Transverse colon (tissue), 4 donors: ENCODE results near the gene SLC25A25. TPM values are rescaled to one million over a fixed set of nuclear protein-coding genes. Genes with fewer than 3 reads are reported as not detected.

Source experiments
- DNase-seq: peaks from one replicate; pipeline ENCODE4 v3.0.0-alpha.2; 2019
- H3K27ac ChIP-seq, 4 donors: fragments of 200-600 bp; sonication (generic); 2 replicates each; pipeline ENCODE4 v1.5.1; 2016 to 2018; ENCODE audit warnings: inconsistent platforms in 4 of 4
- H3K27me3 ChIP-seq: fragments of 200-600 bp; sonication (generic); 2 replicates; pipeline ENCODE4 v1.5.1; 2017; ENCODE audit warnings: inconsistent platforms
- H3K36me3 ChIP-seq, 4 donors: fragments of 200-600 bp; sonication (generic); 2 replicates each; pipeline ENCODE4 v1.5.1; 2017 to 2019; ENCODE audit warnings: inconsistent platforms in 4 of 4
- H3K4me1 ChIP-seq, 4 donors: fragments of 200-600 bp; sonication (generic); 2 replicates each; pipeline ENCODE4 v1.5.1; 2017 to 2020; ENCODE audit warnings: inconsistent platforms in 4 of 4
- H3K4me3 ChIP-seq, 4 donors: fragments of 200-600 bp; sonication (generic); 1 replicate in 1 of 4; 2 replicates in 3 of 4; pipeline versions ENCODE4 v1.5.1 to v1.6.1; 2017 to 2019; ENCODE audit warnings: inconsistent platforms in 4 of 4
- H3K9me3 ChIP-seq, 2 donors: fragments of 200-600 bp; sonication (generic); 2 replicates each; pipeline ENCODE4 v1.5.1; 2017 to 2019; ENCODE audit warnings: inconsistent platforms in 2 of 2
- EP300 ChIP-seq: sonication (generic); formaldehyde crosslinking; IDR thresholded peaks from one replicate; pipeline ENCODE4 v1.6.1; 2017; ENCODE audit warnings: antibody characterized with exemption, low read depth
- POLR2A ChIP-seq: fragments of 450-650 bp; IDR thresholded peaks from one replicate; pipeline ENCODE4 v1.6.1; 2016; ENCODE audit warnings: antibody characterized with exemption, mild to moderate bottlenecking, moderate library complexity
- POLR2AphosphoS5 ChIP-seq, 3 donors: sonication (generic); formaldehyde crosslinking; IDR thresholded peaks; one replicate each; pipeline ENCODE4 v1.6.1; 2016; ENCODE audit warnings: antibody characterized with exemption in 3 of 3
- WGBS, 2 donors: methylation state at CpG; one replicate each; pipeline ENCODE4 v1.1.5; 2018; ENCODE audit warnings: low coverage in 1 of 2; 5-methylcytosine and 5-hydroxymethylcytosine counted together
- in situ Hi-C, 4 donors: fragments of 200-750 bp; cut with MboI; loops; one replicate each; pipeline versions ENCODE4 v1.15.0 to v1.15.1; 2017; ENCODE audit warnings: low sequenced_read_pairs in 3 of 4, low pct_ligation_motif_present in 1 of 4, low pct_unique_long_range_greater_than_20kb in 1 of 4
- intact Hi-C: fragments of 100-400 bp; cut with DNase I; formaldehyde crosslinking; loops from one replicate; pipeline ENCODE4 v1.15.1; 2023; ENCODE audit warnings: low total_unique reads
- total RNA-seq, 4 donors: library from RNA; depleted of rRNA; stranded (reverse); fragments of >200 nt; gene quantifications; one replicate each; pipeline ENCODE4 v1.1.0, GENCODE V29; 2016
- TF ChIP-seq, protein P1 (sequence below), 5 experiments: fragments of 200-600 bp in 3 of 5; fragments of 450-650 bp in 2 of 5; sonication (generic) in 3 of 5; IDR thresholded peaks; 1 replicate in 2 of 5; 2 replicates in 3 of 5; pipeline ENCODE4 v1.5.1; 2016 to 2017; ENCODE audit warnings: antibody characterized with exemption in 5 of 5, inconsistent platforms in 3 of 5, mild to moderate bottlenecking in 2 of 5, moderate library complexity in 1 of 5

The SLC25A25 gene
- total RNA-seq, 4 donors from 2014 or later, result 25.5 to 35.5 (median 32.5) TPM

DNA sequence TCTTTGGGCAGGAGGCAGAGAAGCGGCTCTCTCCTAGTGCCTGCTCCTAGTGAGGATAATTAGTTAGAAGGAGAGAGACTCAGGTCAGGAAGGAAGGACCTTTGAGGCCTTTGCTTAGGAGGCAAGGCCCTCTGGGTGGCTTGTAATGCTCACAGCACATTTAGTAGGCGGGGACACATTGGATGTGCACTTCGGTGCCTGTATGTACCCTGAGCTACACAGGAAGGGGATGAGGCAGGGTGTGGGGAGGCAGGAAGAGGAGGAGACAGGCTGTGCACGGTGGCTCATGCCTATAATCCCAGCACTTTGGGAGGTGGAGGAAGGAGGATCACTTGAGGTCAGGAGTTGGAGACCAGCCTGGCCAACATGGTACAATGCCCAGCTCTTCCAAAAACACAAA lies 74.0 kb downstream of the SLC25A25 start:
- Histone ChIP-seq H3K4me3 (no peak overlapping the region), H3K4me1 (peaks cover 0 to 10% (median 4%) of the 10 kb centered on the region in 4 donors), H3K9me3 (no peaks in the 10 kb centered on the region), H3K27ac (no peak overlapping the region), H3K36me3 (no peaks in the 10 kb centered on the region), H3K27me3 (no peaks in the 10 kb centered on the region)
- in situ Hi-C loops (loop anchor here in 1 of 4 donors (25.0 kb wide), 1 partner anchor 105 kb away; no protein-coding TSS in a partner anchor), intact Hi-C loops (no loop called here)
- WGBS, 2 donors, result 0 to 64% methylated on average over 1 to 4 of the region's 4 CpGs
- no peak for DNase-seq
- TF ChIP-seq EP300 (no peak), POLR2AphosphoS5 (IDR thresholded peaks at IDR 0.05) (no peak), POLR2A (no peak)
- TF ChIP-seq, protein P1, sequence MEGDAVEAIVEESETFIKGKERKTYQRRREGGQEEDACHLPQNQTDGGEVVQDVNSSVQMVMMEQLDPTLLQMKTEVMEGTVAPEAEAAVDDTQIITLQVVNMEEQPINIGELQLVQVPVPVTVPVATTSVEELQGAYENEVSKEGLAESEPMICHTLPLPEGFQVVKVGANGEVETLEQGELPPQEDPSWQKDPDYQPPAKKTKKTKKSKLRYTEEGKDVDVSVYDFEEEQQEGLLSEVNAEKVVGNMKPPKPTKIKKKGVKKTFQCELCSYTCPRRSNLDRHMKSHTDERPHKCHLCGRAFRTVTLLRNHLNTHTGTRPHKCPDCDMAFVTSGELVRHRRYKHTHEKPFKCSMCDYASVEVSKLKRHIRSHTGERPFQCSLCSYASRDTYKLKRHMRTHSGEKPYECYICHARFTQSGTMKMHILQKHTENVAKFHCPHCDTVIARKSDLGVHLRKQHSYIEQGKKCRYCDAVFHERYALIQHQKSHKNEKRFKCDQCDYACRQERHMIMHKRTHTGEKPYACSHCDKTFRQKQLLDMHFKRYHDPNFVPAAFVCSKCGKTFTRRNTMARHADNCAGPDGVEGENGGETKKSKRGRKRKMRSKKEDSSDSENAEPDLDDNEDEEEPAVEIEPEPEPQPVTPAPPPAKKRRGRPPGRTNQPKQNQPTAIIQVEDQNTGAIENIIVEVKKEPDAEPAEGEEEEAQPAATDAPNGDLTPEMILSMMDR (IDR thresholded peaks at IDR 0.05), result no peak

DNA sequence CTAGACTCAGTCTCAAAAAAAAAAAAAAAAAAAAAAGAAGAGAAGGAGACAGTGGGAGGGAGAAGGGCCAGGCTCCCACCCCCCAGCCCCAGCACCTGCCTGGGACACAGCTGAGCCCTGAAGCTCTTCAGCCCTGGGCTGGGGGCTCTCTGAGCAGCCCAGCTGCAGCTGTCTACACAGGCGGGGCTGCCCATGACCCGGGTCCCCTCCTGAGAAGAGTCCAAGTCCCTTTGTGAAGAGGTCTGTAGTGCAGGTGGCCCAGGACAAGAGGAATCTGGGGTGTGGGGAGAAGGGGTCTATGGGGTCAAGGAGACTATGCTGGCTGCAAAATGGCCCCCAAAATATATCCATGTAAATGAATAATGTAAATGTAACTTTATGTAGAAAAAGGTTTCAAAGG lies 74.6 kb downstream of the SLC25A25 start:
- intact Hi-C loops (no loop called here), in situ Hi-C loops (loop anchor here in 1 of 4 donors (25.0 kb wide), 1 partner anchor 105 kb away; no protein-coding TSS in a partner anchor)
- no peak for DNase-seq
- Histone ChIP-seq H3K4me3 (no peak overlapping the region), H3K9me3 (no peaks in the 10 kb centered on the region), H3K4me1 (peaks cover 0 to 10% (median 4%) of the 10 kb centered on the region in 4 donors), H3K27ac (no peak overlapping the region), H3K27me3 (no peaks in the 10 kb centered on the region), H3K36me3 (no peaks in the 10 kb centered on the region)
- 92% methylated on average over 2 of the region's 2 CpGs; no CpG with 5 or more reads in 1 of the 2 donors for WGBS, 2 donors
- TF ChIP-seq EP300, result no peak
- TF ChIP-seq, protein P1 (IDR thresholded peaks at IDR 0.05), result no peak
- TF ChIP-seq POLR2A, result no peak
- TF ChIP-seq POLR2AphosphoS5 (IDR thresholded peaks at IDR 0.05), result no peak

DNA sequence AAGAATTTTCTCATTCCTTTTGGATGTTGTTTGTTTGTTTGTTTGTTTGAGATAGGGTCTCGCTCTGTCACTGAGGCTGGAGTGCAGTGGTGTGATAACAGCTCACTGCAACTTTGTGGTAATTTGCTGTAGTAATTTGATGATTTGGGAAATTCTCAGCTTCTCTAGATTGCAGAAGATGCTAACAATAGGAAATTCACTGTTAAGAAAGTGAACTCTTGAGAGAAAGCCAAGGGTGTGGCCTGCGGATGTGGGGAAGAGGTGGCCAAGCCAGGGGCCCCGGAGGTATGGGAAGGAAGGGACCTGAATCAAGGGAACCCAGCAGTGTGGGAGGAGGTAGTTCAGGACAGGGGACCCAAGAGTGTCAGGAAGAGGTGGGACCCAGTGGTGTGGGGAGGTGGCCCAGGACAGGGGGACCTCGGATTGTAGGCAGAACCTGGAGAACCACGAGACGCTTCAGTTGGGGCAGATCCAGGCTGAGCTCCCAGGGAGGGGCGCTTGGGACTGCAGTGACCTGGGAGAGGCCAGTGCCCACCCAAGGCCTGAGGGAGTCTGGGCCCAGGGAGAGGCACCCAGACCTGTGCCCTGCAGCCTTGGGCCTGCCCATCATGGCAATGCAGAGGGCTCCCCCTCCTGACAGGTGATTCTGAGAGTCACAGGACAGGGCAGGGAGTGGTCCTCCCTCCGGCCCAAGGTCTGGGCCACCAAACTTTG lies 75.7 kb downstream of the SLC25A25 start:
- Histone ChIP-seq H3K27ac (no peak overlapping the region), H3K36me3 (no peaks in the 10 kb centered on the region), H3K9me3 (no peaks in the 10 kb centered on the region), H3K27me3 (no peaks in the 10 kb centered on the region), H3K4me1 (peaks cover 3 to 15% (median 10%) of the 10 kb centered on the region in 4 donors), H3K4me3 (no peak overlapping the region)
- intact Hi-C loops, result no loop called here
- WGBS, 2 donors, result 28 to 63% methylated on average over 3 to 8 of the region's 8 CpGs
- in situ Hi-C loops, result loop anchor here in 1 of 4 donors (25.0 kb wide), 1 partner anchor 106 kb away; no protein-coding TSS in a partner anchor
- peak; percentile 46 for DNase-seq
- TF ChIP-seq POLR2A (no peak), EP300 (no peak), POLR2AphosphoS5 (IDR thresholded peaks at IDR 0.05) (no peak)
- TF ChIP-seq, protein P1 (IDR thresholded peaks at IDR 0.05), result no peak

DNA sequence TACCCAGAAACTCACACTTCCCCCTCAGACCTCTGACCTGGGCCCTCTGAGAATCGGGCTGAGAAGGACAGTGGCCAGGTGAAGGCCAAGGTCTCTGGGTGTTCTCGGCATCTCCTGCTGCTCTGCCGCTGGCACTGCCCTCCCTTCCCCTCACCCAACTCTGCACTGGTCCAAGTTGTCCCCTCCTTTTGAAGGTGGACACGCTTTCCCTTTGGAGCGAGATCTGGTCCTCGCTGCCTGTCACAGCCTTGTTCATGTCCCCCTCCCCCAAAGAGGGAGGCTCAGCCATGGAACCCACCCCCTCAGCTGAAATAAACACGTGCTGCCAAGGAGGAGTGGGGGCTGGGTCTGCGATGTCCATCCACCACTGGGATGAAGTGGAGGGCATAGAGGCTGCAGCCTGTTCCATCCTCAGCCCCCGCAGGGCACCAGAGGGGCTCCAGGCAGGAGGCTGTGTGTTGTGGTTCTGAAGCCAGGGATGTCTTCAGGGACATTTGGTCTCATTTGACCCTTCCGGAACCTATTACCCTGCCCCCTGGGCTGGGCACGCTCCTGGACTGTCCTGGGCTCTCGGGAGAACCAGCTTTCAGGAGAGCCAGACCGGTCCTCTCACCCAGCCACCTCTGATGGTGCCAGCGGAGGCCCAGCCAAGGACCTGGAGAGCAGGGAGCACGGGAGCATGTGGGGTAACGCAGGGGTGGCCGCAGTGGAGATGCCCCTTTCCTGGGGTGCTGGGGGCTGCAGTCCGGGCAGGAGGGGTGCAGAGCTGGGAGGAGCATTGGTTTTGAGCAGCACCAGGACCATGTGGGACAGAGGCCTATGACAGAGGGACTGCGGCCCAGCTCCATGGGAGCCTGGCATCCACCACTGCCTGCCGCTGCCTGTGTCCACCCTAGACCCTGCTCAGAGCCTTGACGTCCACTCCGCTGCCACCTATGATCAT lies 76.5 kb downstream of the SLC25A25 start:
- no peaks in the 10 kb centered on the region for H3K27me3 ChIP-seq
- H3K36me3 ChIP-seq, result no peaks in the 10 kb centered on the region
- H3K4me3 ChIP-seq, result no peak overlapping the region
- in situ Hi-C loops, result loop anchor here in 1 of 4 donors (25.0 kb wide), 1 partner anchor 107 kb away; no protein-coding TSS in a partner anchor
- H3K27ac ChIP-seq, result no peak overlapping the region
- no peak for DNase-seq
- WGBS, 2 donors, result 89% methylated on average over 20 of the region's 22 CpGs; no CpG with 5 or more reads in 1 of the 2 donors
- peaks cover 8 to 22% (median 16%) of the 10 kb centered on the region in 4 donors for H3K4me1 ChIP-seq
- intact Hi-C loops, result no loop called here
- TF ChIP-seq POLR2AphosphoS5 (IDR thresholded peaks at IDR 0.05) (no peak), EP300 (no peak), POLR2A (no peak)
- TF ChIP-seq, protein P1 (IDR thresholded peaks at IDR 0.05), result no peak
- no peaks in the 10 kb centered on the region for H3K9me3 ChIP-seq
